Measurements from ENCODE around the gene RABGGTB. TPM values are rescaled to one million over a fixed set of nuclear protein-coding genes. Genes with fewer than 3 reads are reported as not detected.

RABGGTB gene
- total and polyA plus RNA-seq, 9 of the 15 experiments (the other 6 are each of a cell fraction or from before 2014, with no cell fraction given): 148 to 354 (median 206) TPM

DNA sequence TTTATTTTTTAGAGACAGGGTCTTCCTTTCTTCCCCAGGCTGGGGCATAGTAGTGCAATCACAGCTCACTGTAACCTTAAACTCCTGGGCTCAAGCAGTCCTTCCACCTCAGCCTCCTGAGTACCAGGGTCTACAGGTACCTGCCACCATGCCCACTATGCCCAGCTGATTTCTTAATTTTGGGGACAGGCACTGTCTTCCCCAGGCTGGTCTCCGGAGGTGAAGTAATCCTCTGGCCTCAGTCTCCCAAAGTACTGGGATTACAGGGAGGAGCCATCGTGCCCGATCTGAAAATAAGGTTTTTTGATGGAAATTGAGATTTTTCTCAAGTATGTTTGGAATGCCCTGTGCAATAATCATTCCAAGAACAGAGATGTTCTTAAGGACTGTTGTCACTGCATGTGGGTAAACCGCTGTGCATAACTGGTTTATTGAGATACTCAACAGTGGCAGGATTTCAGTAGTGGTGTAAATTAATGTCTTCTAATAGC is 9.7 kb downstream of the RABGGTB start (continued):
- no peak for TF ChIP-seq SP2 (IDR thresholded peaks at IDR 0.05; ENCODE audit: extremely low read depth, low read depth, low read length, poor library complexity, severe bottlenecking)
- peak; percentile 73 for TF ChIP-seq SUPT5H (IDR thresholded peaks at IDR 0.05)
- TF ChIP-seq, protein P1, sequence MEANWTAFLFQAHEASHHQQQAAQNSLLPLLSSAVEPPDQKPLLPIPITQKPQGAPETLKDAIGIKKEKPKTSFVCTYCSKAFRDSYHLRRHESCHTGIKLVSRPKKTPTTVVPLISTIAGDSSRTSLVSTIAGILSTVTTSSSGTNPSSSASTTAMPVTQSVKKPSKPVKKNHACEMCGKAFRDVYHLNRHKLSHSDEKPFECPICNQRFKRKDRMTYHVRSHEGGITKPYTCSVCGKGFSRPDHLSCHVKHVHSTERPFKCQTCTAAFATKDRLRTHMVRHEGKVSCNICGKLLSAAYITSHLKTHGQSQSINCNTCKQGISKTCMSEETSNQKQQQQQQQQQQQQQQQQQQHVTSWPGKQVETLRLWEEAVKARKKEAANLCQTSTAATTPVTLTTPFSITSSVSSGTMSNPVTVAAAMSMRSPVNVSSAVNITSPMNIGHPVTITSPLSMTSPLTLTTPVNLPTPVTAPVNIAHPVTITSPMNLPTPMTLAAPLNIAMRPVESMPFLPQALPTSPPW (CRISPR knock-in tag; IDR thresholded peaks at IDR 0.05): no peak
- TF ChIP-seq PTBP1 (IDR thresholded peaks at IDR 0.05; ENCODE audit: low read depth, low read length): no peak
- TF ChIP-seq ZNF24 (IDR thresholded peaks at IDR 0.05): no peak
- no peak for TF ChIP-seq ZBTB1 (CRISPR knock-in tag; IDR thresholded peaks at IDR 0.05; ENCODE audit: borderline replicate concordance, low read depth)
- TF ChIP-seq RBBP5 (IDR thresholded peaks at IDR 0.05; ENCODE audit: borderline replicate concordance, insufficient read depth, low read length, poor library complexity, severe bottlenecking): no peak
- TF ChIP-seq, protein P2, sequence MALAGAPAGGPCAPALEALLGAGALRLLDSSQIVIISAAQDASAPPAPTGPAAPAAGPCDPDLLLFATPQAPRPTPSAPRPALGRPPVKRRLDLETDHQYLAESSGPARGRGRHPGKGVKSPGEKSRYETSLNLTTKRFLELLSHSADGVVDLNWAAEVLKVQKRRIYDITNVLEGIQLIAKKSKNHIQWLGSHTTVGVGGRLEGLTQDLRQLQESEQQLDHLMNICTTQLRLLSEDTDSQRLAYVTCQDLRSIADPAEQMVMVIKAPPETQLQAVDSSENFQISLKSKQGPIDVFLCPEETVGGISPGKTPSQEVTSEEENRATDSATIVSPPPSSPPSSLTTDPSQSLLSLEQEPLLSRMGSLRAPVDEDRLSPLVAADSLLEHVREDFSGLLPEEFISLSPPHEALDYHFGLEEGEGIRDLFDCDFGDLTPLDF (CRISPR knock-in tag; IDR thresholded peaks at IDR 0.05): no peak
- no peak for TF ChIP-seq ASH1L (IDR thresholded peaks at IDR 0.05; ENCODE audit: borderline replicate concordance, low read depth, partially characterized antibody)
- TF ChIP-seq, protein P3, sequence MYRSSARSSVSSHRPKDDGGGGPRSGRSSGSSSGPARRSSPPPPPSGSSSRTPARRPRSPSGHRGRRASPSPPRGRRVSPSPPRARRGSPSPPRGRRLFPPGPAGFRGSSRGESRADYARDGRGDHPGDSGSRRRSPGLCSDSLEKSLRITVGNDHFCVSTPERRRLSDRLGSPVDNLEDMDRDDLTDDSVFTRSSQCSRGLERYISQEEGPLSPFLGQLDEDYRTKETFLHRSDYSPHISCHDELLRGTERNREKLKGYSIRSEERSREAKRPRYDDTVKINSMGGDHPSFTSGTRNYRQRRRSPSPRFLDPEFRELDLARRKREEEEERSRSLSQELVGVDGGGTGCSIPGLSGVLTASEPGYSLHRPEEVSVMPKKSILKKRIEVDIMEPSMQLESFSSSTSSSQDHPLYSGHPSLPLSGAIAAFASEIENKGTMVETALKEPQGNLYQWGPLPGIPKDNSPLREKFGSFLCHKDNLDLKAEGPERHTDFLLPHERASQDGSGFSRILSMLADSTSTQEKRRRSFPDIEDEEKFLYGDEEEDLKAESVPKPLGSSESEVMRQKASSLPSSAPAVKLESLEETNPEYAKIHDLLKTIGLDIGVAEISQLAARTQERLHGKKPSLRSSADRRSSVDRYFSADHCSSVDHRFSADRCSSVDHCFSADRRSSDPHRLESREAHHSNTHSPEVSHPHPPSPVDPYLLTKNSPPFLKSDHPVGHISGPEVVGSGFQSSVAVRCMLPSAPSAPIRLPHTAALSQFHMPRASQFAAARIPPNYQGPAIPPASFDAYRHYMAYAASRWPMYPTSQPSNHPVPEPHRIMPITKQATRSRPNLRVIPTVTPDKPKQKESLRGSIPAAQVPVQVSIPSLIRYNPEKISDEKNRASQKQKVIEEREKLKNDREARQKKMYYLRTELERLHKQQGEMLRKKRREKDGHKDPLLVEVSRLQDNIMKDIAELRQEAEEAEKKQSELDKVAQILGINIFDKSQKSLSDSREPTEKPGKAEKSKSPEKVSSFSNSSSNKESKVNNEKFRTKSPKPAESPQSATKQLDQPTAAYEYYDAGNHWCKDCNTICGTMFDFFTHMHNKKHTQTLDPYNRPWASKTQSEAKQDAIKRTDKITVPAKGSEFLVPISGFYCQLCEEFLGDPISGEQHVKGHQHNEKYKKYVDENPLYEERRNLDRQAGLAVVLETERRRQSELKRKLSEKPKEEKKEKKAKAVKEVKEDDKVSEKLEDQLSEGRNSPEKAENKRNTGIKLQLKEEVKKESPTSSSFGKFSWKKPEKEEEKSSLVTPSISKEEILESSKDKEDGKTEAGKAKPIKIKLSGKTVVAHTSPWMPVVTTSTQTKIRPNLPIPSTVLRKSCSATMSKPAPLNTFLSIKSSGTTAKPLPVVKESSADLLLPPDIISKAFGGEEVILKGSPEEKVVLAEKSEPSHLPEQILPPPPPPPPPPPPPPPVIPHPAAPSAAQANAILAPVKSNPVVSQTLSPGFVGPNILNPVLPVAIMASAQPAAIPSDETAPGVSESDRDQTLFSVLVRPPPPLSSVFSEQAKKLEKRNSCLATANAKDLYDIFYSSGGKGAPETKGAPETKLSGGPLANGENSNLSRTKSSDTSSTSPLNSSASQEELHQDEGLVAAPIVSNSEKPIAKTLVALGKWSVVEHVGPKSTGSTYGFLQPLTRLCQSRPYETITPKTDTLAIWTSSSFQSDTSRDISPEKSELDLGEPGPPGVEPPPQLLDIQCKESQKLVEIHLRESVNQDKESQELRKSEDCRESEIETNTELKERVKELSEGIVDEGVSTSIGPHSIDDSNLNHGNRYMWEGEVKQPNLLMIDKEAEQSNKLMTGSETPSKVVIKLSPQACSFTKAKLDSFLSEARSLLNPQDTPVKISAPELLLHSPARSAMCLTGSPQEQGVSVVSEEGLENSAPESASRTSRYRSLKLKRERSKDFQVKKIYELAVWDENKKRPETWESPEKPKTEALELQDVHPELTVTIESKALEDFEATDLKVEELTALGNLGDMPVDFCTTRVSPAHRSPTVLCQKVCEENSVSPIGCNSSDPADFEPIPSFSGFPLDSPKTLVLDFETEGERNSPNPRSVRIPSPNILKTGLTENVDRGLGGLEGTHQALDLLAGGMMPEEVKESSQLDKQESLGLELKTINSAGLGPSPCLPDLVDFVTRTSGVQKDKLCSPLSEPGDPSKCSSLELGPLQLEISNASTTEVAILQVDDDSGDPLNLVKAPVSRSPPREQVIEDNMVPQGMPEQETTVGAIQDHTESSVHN (IDR thresholded peaks at IDR 0.05; ENCODE audit: borderline replicate concordance in 1 of 2, low read depth in 1 of 2): no peak
- TF ChIP-seq, protein P4, sequence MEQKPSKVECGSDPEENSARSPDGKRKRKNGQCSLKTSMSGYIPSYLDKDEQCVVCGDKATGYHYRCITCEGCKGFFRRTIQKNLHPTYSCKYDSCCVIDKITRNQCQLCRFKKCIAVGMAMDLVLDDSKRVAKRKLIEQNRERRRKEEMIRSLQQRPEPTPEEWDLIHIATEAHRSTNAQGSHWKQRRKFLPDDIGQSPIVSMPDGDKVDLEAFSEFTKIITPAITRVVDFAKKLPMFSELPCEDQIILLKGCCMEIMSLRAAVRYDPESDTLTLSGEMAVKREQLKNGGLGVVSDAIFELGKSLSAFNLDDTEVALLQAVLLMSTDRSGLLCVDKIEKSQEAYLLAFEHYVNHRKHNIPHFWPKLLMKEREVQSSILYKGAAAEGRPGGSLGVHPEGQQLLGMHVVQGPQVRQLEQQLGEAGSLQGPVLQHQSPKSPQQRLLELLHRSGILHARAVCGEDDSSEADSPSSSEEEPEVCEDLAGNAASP (IDR thresholded peaks at IDR 0.05): no peak
- TF ChIP-seq XRCC3 (IDR thresholded peaks at IDR 0.05): no peak
- TF ChIP-seq PPARD (CRISPR knock-in tag; IDR thresholded peaks at IDR 0.05): no peak
- TF ChIP-seq, protein P5, sequence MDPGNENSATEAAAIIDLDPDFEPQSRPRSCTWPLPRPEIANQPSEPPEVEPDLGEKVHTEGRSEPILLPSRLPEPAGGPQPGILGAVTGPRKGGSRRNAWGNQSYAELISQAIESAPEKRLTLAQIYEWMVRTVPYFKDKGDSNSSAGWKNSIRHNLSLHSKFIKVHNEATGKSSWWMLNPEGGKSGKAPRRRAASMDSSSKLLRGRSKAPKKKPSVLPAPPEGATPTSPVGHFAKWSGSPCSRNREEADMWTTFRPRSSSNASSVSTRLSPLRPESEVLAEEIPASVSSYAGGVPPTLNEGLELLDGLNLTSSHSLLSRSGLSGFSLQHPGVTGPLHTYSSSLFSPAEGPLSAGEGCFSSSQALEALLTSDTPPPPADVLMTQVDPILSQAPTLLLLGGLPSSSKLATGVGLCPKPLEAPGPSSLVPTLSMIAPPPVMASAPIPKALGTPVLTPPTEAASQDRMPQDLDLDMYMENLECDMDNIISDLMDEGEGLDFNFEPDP (CRISPR knock-in tag; IDR thresholded peaks at IDR 0.05): no peak

Measured in K562 (cell line).